ENCODE results near the gene TNFRSF13B.
"Not testable (repeated sequence)": the region's sequence is repeated elsewhere in the genome, so short reads cannot be mapped to it uniquely, and the experiment has no call there.

TNFRSF13B gene

DNA sequence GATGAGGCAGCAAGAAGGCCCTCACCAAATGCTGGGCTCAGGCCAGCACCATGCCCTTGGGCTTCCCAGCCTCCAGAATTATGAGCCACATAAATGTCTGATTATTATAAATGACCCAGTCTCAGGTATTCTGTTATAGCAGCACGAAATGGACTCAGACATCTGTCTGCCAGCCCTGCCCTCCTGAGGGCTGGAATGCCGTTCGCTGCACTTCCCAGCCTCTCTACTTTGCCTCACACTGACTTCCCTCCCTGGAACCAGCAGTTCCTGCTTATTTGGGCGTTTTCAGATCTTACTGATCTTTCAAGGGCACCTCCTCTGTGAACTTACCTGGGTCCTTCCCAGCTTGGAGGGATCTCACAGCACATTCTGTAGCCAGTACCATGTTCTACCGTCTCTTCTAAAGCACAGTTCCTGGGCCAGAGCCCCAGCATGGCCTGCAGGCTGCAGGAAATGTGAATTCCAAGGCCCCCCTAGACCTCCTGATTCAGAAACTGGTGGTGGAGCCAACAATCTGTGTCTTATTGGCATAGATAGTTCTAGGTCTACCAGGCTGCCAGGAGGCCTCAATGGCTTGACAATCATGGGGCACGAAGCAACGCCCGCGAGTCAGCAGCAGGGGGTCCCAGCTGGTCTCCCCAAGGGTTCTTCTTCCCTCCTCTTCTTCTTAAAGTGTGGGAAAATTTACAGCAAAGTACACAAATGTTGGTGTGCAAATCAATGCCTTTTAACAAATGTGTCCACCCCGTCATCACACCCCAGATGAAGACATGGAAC, 36.9 kb upstream of the TNFRSF13B start:
- not testable (repeated sequence) for H3K9me3 ChIP-seq (ENCODE audit: insufficient read depth, low read length); H3K9ac ChIP-seq (ENCODE audit: low read length); H3K4me3 ChIP-seq (ENCODE audit: low read length); H3K27ac ChIP-seq (ENCODE audit: low read length); H3K36me3 ChIP-seq (replicated peaks; ENCODE audit: low read depth, low read length); H3K4me1 ChIP-seq (ENCODE audit: low read length); H3K79me2 ChIP-seq (ENCODE audit: low read length); H4K20me1 ChIP-seq (ENCODE audit: insufficient read depth, low read length); H2AFZ ChIP-seq (ENCODE audit: low read depth, low read length); H3K4me2 ChIP-seq (ENCODE audit: low read length); H3K27me3 ChIP-seq (ENCODE audit: low read depth, low read length)

DNA sequence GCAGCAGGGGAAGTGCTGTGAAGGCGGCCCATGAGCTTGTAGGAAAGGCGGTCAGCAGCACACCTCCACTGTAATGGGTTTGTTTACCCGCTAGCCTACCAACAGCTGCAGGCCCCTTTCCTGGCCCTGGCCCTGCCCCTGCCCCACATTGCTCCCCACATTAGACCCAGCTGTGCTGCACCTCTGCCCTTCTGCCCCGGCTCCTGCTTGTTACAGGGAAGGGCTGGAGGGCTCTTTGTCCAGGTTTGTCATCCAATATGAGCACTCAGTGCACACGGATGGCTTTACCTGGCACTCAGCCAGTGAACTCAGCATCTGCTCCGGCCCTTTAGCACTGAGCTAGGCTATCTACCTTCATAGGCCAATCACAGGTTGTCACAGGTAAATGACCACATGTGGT, 36.0 kb upstream of the TNFRSF13B start:
- H3K27me3 ChIP-seq (ENCODE audit: low read depth, low read length); H4K20me1 ChIP-seq (ENCODE audit: insufficient read depth, low read length); H3K4me2 ChIP-seq (ENCODE audit: low read length); H2AFZ ChIP-seq (ENCODE audit: low read depth, low read length); H3K4me3 ChIP-seq (ENCODE audit: low read length); H3K9ac ChIP-seq (ENCODE audit: low read length); H3K4me1 ChIP-seq (ENCODE audit: low read length); H3K79me2 ChIP-seq (ENCODE audit: low read length); H3K36me3 ChIP-seq (replicated peaks; ENCODE audit: low read depth, low read length); H3K27ac ChIP-seq (ENCODE audit: low read length); H3K9me3 ChIP-seq (ENCODE audit: insufficient read depth, low read length): not testable (repeated sequence)

DNA sequence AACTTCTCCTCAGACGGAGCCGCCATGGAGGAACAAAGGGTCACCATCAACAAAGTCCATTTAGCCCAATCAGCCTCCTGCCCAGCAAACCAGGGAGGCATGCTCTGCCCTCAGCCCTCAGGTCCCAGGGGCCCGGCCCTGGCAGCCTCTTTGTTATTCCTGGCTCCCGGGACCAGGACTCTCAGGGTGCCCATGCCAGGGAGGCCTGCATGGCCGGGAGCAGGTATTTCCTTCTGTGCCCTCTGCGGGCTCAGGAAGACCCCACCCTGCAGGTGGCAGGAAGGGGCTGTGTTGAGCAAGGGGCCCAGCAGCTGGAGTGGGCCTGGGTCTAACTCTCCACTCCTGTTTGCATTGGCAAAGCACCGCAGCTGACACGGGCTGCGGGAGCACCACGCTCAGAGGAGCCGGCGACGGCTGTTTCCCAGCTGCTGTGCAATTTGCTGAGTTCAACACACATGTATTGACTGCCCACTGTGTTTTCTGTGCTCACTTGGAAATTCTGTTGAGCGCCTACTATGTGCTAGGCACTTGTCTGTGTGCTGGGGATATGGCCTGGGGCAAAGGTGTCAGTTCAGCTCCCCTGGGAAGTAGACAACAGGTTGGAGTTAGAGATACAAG, 33.2 kb upstream of the TNFRSF13B start:
- H3K27ac ChIP-seq (ENCODE audit: low read length); H3K9ac ChIP-seq (ENCODE audit: low read length); H4K20me1 ChIP-seq (ENCODE audit: insufficient read depth, low read length); H3K79me2 ChIP-seq (ENCODE audit: low read length); H3K27me3 ChIP-seq (ENCODE audit: low read depth, low read length); H3K4me3 ChIP-seq (ENCODE audit: low read length); H2AFZ ChIP-seq (ENCODE audit: low read depth, low read length); H3K4me2 ChIP-seq (ENCODE audit: low read length); H3K36me3 ChIP-seq (replicated peaks; ENCODE audit: low read depth, low read length); H3K9me3 ChIP-seq (ENCODE audit: insufficient read depth, low read length); H3K4me1 ChIP-seq (ENCODE audit: low read length): not testable (repeated sequence)

DNA sequence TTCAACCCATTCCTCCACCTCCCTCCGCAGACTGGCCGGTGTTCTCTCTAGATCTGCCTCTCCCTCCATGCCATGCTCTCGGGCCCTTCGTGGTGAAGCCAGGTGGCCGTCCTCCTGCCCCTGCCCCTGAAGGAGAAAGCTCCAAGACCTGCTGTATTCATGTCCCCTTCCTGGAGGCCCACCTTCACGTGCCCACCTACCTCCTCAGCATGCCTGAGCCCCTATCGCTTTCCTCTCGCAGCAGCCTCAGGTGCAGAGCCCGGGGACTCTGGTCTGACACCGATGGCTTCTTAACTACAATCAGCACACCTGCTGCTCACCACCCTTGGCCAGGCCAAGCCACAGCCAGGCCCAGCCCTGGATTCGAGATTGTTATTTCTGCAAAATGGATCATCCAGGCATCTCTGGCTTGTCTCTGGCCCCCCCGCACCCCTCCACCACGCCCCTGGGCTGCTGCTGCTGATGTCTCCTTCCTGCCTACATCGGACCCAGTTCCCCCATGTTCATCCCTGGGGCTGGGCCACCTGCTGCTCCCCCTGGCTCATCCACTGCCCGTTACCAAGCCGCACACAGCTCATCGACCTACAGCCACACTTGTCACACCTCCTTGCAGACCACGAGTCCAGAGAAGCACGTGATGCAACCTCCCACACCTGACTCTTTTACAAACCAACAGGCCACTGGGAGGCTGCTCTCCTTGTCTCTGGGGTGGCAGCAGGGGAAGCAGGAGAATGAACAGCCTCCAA, 32.5 kb upstream of the TNFRSF13B start:
- H3K79me2 ChIP-seq (ENCODE audit: low read length) = no peaks in the 10 kb centered on the region
- H3K36me3 ChIP-seq (replicated peaks; ENCODE audit: low read depth, low read length) = no peaks in the 10 kb centered on the region
- H3K9ac ChIP-seq (ENCODE audit: low read length) = no peak overlapping the region
- no peak overlapping the region for H3K4me3 ChIP-seq (ENCODE audit: low read length)
- no peaks in the 10 kb centered on the region for H3K27me3 ChIP-seq (ENCODE audit: low read depth, low read length)
- H3K27ac ChIP-seq (ENCODE audit: low read length) = no peak overlapping the region
- peaks cover 7% of the 10 kb centered on the region; the same call in 1 of the 2 replicates for H3K4me1 ChIP-seq (ENCODE audit: low read length)
- H3K4me2 ChIP-seq (ENCODE audit: low read length) = no peak overlapping the region
- H3K9me3 ChIP-seq (ENCODE audit: insufficient read depth, low read length) = no peaks in the 10 kb centered on the region
- H4K20me1 ChIP-seq (ENCODE audit: insufficient read depth, low read length) = no peaks in the 10 kb centered on the region
- H2AFZ ChIP-seq (ENCODE audit: low read depth, low read length) = no peak overlapping the region
- TF ChIP-seq EZH2phosphoT487 (IDR thresholded peaks at IDR 0.05; ENCODE audit: low read depth) = no peak
- TF ChIP-seq, protein P1, sequence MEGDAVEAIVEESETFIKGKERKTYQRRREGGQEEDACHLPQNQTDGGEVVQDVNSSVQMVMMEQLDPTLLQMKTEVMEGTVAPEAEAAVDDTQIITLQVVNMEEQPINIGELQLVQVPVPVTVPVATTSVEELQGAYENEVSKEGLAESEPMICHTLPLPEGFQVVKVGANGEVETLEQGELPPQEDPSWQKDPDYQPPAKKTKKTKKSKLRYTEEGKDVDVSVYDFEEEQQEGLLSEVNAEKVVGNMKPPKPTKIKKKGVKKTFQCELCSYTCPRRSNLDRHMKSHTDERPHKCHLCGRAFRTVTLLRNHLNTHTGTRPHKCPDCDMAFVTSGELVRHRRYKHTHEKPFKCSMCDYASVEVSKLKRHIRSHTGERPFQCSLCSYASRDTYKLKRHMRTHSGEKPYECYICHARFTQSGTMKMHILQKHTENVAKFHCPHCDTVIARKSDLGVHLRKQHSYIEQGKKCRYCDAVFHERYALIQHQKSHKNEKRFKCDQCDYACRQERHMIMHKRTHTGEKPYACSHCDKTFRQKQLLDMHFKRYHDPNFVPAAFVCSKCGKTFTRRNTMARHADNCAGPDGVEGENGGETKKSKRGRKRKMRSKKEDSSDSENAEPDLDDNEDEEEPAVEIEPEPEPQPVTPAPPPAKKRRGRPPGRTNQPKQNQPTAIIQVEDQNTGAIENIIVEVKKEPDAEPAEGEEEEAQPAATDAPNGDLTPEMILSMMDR (IDR thresholded peaks at IDR 0.05; ENCODE audit: low read depth, low read length) = no peak

DNA sequence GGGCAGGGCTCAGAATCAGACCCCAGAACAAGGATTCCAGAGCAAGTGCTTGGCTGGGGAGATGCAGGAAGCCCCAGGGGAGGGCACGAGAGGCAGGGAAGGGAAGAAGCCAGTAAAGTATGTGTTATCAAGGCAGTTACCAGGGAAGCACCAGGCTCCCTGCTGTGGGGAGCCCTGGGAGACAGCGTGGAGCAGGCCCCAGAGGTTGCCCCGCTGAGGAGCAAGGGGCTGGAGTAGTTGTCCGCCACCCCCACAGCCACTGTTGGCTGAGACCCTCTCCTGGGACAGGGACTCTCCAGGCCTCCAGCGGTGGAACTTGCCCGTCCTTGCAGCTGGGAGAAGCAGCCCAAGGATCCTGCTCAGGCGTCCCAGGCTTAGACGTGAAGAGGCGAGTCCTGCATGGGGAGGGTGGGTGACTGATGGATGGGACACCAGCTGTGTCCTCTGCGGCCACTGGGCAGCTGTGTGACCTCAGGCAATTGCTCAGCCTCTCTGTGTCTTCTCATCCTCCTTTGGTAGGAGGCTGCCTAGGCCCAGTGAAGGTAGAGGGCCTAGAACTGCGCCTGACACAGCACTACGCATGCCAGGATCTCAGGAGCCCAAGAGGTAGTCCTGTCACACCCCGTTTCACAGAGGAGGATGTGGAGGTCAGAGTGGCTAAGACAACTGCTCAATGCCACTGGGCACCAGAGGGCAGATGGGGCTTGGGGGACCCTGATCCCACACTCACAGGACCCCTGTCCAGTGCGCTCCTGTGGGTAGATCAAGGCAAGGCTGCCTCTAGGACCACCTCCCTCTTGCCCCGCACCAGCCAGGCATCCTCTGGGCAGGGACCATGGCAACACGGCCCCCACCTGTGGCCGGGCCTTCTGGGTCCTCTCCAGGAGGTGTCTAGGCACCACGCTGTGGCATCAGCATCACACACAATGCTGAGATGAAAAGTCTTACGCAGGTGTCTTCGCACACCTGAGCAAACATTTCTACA, 31.1 kb upstream of the TNFRSF13B start:
- H3K4me3 ChIP-seq (ENCODE audit: low read length); H3K9me3 ChIP-seq (ENCODE audit: insufficient read depth, low read length); H4K20me1 ChIP-seq (ENCODE audit: insufficient read depth, low read length); H3K4me1 ChIP-seq (ENCODE audit: low read length); H3K79me2 ChIP-seq (ENCODE audit: low read length); H3K9ac ChIP-seq (ENCODE audit: low read length); H3K27me3 ChIP-seq (ENCODE audit: low read depth, low read length); H3K36me3 ChIP-seq (replicated peaks; ENCODE audit: low read depth, low read length); H3K27ac ChIP-seq (ENCODE audit: low read length); H2AFZ ChIP-seq (ENCODE audit: low read depth, low read length); H3K4me2 ChIP-seq (ENCODE audit: low read length): not testable (repeated sequence)

Measured in OCI-LY3 (cell line).